ENCODE data around the gene SMARCA2.

DNA sequence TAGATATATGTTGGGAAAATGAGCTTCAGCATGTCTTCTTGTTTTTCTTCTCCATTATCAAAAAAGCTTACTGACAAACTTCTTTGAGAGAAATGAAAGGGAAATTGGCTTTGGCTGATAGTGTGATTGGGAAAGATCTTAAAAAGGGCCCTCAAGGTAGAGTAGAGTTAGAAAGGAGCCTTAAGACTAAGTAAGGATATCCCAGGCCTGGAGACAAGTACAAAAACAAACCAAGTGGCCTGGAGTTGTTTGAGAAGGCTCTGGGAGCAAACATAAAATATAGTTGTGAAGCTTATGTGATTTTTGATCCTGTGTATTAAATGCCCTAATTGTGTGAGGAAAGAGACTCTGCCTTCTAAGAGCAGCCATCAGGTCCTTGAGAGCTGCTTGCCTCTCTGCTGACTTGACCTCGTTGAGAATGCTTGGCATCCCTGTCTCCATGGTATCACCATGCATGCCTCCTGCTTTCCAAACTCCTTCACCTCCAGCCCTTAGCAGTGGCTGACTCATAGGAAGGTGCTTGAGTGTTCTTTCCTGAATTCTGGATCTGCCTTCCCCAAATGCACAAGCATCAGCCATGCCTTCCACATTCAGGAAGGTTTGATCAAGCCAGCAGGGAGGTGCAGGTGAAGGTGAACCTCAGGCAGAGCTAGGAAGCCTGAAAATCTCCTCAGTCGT lies 78.9 kb downstream of the SMARCA2 start:
- TF ChIP-seq POLR2A (IDR thresholded peaks at IDR 0.05; ENCODE audit: low read depth, low read length): no peak
- no peak for TF ChIP-seq POLR2AphosphoS5 (IDR thresholded peaks at IDR 0.05; ENCODE audit: low read depth, low read length)
- no peak for TF ChIP-seq TAF1 (IDR thresholded peaks at IDR 0.05; ENCODE audit: low read depth, low read length)
- no peak for TF ChIP-seq POU2F2 (IDR thresholded peaks at IDR 0.05; ENCODE audit: low read depth, low read length)

All from GM12891 (cell line).